KOPT-K1 (cell line): Measurements from ENCODE around the gene SORBS1.

Source experiments
- H3K27ac ChIP-seq: fragments of 200-600 bp; sonication (generic); 2 replicates; pipeline ENCODE4 v1.5.1; 2016; ENCODE audit warnings: antibody characterized with exemption, mild to moderate bottlenecking, low read depth, low read length; ENCODE audit not compliant: poor library complexity, severe bottlenecking
- H3K36me3 ChIP-seq: fragments of 200-600 bp; sonication (generic); 2 replicates; pipeline ENCODE4 v1.5.1; 2017; ENCODE audit warnings: antibody characterized with exemption, mild to moderate bottlenecking, low read length, moderate library complexity; ENCODE audit not compliant: insufficient read depth
- H3K9me3 ChIP-seq: fragments of 200-600 bp; sonication (generic); 2 replicates; pipeline ENCODE4 v1.5.1; 2017; ENCODE audit warnings: antibody characterized with exemption, low read length, mild to moderate bottlenecking; ENCODE audit not compliant: insufficient read depth, poor library complexity, severe bottlenecking

Gene SORBS1

GRCh38 chr10:95502377-95502776 is 58.8 kb downstream of the SORBS1 start:
- H3K36me3 ChIP-seq: no peaks in the 10 kb centered on the region
- H3K9me3 ChIP-seq: no peaks in the 10 kb centered on the region
- H3K27ac ChIP-seq: no peak overlapping the region

- Histone ChIP-seq H3K9me3 (no peaks in the 10 kb centered on the region), H3K36me3 (no peaks in the 10 kb centered on the region), H3K27ac (no peak overlapping the region)
These were observed 59.7 kb downstream of the SORBS1 start for GRCh38 chr10:95501203-95502094.

GRCh38 chr10:95500649-95501048 is 60.5 kb downstream of the SORBS1 start:
- no peaks in the 10 kb centered on the region for H3K9me3 ChIP-seq
- H3K27ac ChIP-seq: no peak overlapping the region
- no peaks in the 10 kb centered on the region for H3K36me3 ChIP-seq

GRCh38 chr10:95500097-95500496 is 61.1 kb downstream of the SORBS1 start:
- no peak overlapping the region for H3K27ac ChIP-seq
- H3K9me3 ChIP-seq: no peaks in the 10 kb centered on the region
- no peaks in the 10 kb centered on the region for H3K36me3 ChIP-seq

- Histone ChIP-seq H3K9me3 (no peaks in the 10 kb centered on the region), H3K27ac (no peak overlapping the region), H3K36me3 (no peaks in the 10 kb centered on the region)
These were observed 61.6 kb downstream of the SORBS1 start for GRCh38 chr10:95499482-95499989.

GRCh38 chr10:95496951-95497350 is 64.2 kb downstream of the SORBS1 start:
- Histone ChIP-seq H3K27ac (no peak overlapping the region), H3K9me3 (no peaks in the 10 kb centered on the region), H3K36me3 (no peaks in the 10 kb centered on the region)

GRCh38 chr10:95496246-95496911 is 64.8 kb downstream of the SORBS1 start:
- Histone ChIP-seq H3K36me3 (no peaks in the 10 kb centered on the region), H3K9me3 (no peaks in the 10 kb centered on the region), H3K27ac (no peak overlapping the region)

GRCh38 chr10:95493862-95494261 is 67.3 kb downstream of the SORBS1 start:
- Histone ChIP-seq H3K9me3 (no peaks in the 10 kb centered on the region), H3K36me3 (no peaks in the 10 kb centered on the region), H3K27ac (no peak overlapping the region)

GRCh38 chr10:95487994-95488393 is 73.2 kb downstream of the SORBS1 start:
- Histone ChIP-seq H3K36me3 (no peaks in the 10 kb centered on the region), H3K27ac (no peak overlapping the region), H3K9me3 (no peaks in the 10 kb centered on the region)

GRCh38 chr10:95485056-95485844 is 75.9 kb downstream of the SORBS1 start:
- Histone ChIP-seq H3K36me3 (no peaks in the 10 kb centered on the region), H3K9me3 (no peaks in the 10 kb centered on the region), H3K27ac (no peak overlapping the region)

- Histone ChIP-seq H3K9me3 (no peaks in the 10 kb centered on the region), H3K27ac (no peak overlapping the region), H3K36me3 (no peaks in the 10 kb centered on the region)
These were observed 78.5 kb downstream of the SORBS1 start for GRCh38 chr10:95482501-95483233.

GRCh38 chr10:95480901-95481491 is 80.2 kb downstream of the SORBS1 start:
- Histone ChIP-seq H3K36me3 (no peaks in the 10 kb centered on the region), H3K27ac (no peak overlapping the region), H3K9me3 (no peaks in the 10 kb centered on the region)

- no peaks in the 10 kb centered on the region for H3K9me3 ChIP-seq
- H3K27ac ChIP-seq: no peak overlapping the region
- H3K36me3 ChIP-seq: no peaks in the 10 kb centered on the region
These were observed 80.9 kb downstream of the SORBS1 start for GRCh38 chr10:95480102-95480900.
